ENCODE data around the gene SSH2. TPM values are rescaled to one million over a fixed set of nuclear protein-coding genes. Genes with fewer than 3 reads are reported as not detected.
"Not testable (repeated sequence)": the region's sequence is repeated elsewhere in the genome, so short reads cannot be mapped to it uniquely, and the experiment has no call there.

The SSH2 gene
- total RNA-seq, 2 experiments from 2014 or later: 39.4 to 73.9 TPM

- BruUV-seq (replicated peaks): no TSS peak
- Histone ChIP-seq H3K9me2 (ENCODE audit: insufficient read depth, low read length) (no peaks in the 10 kb centered on the region), H3K9me3 (ENCODE audit: low read length) (peaks cover 7% of the 10 kb centered on the region; the same call in 1 of the 2 replicates), H3K4me3 (ENCODE audit: low read depth, low read length, poor library complexity, severe bottlenecking) (no peak overlapping the region), H3K4me1 (ENCODE audit: insufficient read depth, low read length, poor library complexity, severe bottlenecking) (no peaks in the 10 kb centered on the region), H2AFZ (ENCODE audit: low read length) (no peak overlapping the region), H3K4me2 (ENCODE audit: low read length) (no peak overlapping the region), H3K79me2 (ENCODE audit: insufficient read depth, low read depth, low read length) (no peaks in the 10 kb centered on the region), H3K36me3 (ENCODE audit: insufficient read depth, low read length) (no peaks in the 10 kb centered on the region), H4K20me1 (ENCODE audit: insufficient read depth, low read length) (no peaks in the 10 kb centered on the region), H3K27ac (ENCODE audit: low read depth, low read length, poor library complexity, severe bottlenecking) (no peak overlapping the region)
- CTCF ChIA-PET (ENCODE audit: unreplicated experiment): no interaction called here
- POLR2A ChIA-PET: no interaction called here
- no peak for DNase-seq (ENCODE audit: low spot score)
- TF ChIP-seq CTCF (conservative IDR thresholded peaks at IDR 0.05; ENCODE audit: low read length) (no peak), EZH2phosphoT487 (IDR thresholded peaks at IDR 0.05; ENCODE audit: borderline replicate concordance, low read depth, low read length) (no peak)
- intact Hi-C loops (cut with micrococcal nuclease; ENCODE audit: unreplicated experiment): no loop called here
Measured at GRCh38 chr17:29958947-29959657, 29.1 kb upstream of the SSH2 start.

GRCh38 chr17:29957488-29957887 is 27.5 kb upstream of the SSH2 start:
- H4K20me1 ChIP-seq (ENCODE audit: insufficient read depth, low read length); CTCF ChIA-PET (ENCODE audit: unreplicated experiment); H3K27ac ChIP-seq (ENCODE audit: low read depth, low read length, poor library complexity, severe bottlenecking); BruUV-seq (replicated peaks); H3K36me3 ChIP-seq (ENCODE audit: insufficient read depth, low read length); H3K9me2 ChIP-seq (ENCODE audit: insufficient read depth, low read length); H3K79me2 ChIP-seq (ENCODE audit: insufficient read depth, low read depth, low read length); H3K4me1 ChIP-seq (ENCODE audit: insufficient read depth, low read length, poor library complexity, severe bottlenecking); H2AFZ ChIP-seq (ENCODE audit: low read length); intact Hi-C loops (cut with micrococcal nuclease; ENCODE audit: unreplicated experiment); H3K4me3 ChIP-seq (ENCODE audit: low read depth, low read length, poor library complexity, severe bottlenecking); H3K4me2 ChIP-seq (ENCODE audit: low read length); DNase-seq (ENCODE audit: low spot score): not testable (repeated sequence)
- POLR2A ChIA-PET: interaction anchor here (0.5 kb wide), 1 partner anchor 895 kb away, joined by 3 read pairs; no protein-coding TSS in a partner anchor
- peaks cover 19% of the 10 kb centered on the region for H3K9me3 ChIP-seq (ENCODE audit: low read length)

GRCh38 chr17:29956225-29956624 is 26.2 kb upstream of the SSH2 start:
- H3K9me2 ChIP-seq (ENCODE audit: insufficient read depth, low read length): no peaks in the 10 kb centered on the region
- H4K20me1 ChIP-seq (ENCODE audit: insufficient read depth, low read length): no peaks in the 10 kb centered on the region
- H3K79me2 ChIP-seq (ENCODE audit: insufficient read depth, low read depth, low read length): no peaks in the 10 kb centered on the region
- H3K4me1 ChIP-seq (ENCODE audit: insufficient read depth, low read length, poor library complexity, severe bottlenecking): no peaks in the 10 kb centered on the region
- no peak for DNase-seq (ENCODE audit: low spot score)
- POLR2A ChIA-PET: interaction anchor here (0.8 kb wide), 1 partner anchor 25 kb away, joined by 3 read pairs; no protein-coding TSS in a partner anchor
- TF ChIP-seq EZH2phosphoT487 (IDR thresholded peaks at IDR 0.05; ENCODE audit: borderline replicate concordance, low read depth, low read length): no peak
- TF ChIP-seq CTCF (conservative IDR thresholded peaks at IDR 0.05; ENCODE audit: low read length): no peak
- no peaks in the 10 kb centered on the region for H3K36me3 ChIP-seq (ENCODE audit: insufficient read depth, low read length)
- H3K27ac ChIP-seq (ENCODE audit: low read depth, low read length, poor library complexity, severe bottlenecking): no peak overlapping the region
- H3K9me3 ChIP-seq (ENCODE audit: low read length): peaks cover 19% of the 10 kb centered on the region
- BruUV-seq (replicated peaks): no TSS peak
- H2AFZ ChIP-seq (ENCODE audit: low read length): no peak overlapping the region
- CTCF ChIA-PET (ENCODE audit: unreplicated experiment): no interaction called here
- H3K4me3 ChIP-seq (ENCODE audit: low read depth, low read length, poor library complexity, severe bottlenecking): no peak overlapping the region
- H3K4me2 ChIP-seq (ENCODE audit: low read length): no peak overlapping the region
- intact Hi-C loops (cut with micrococcal nuclease; ENCODE audit: unreplicated experiment): no loop called here

Measured in OCI-LY7 (cell line).